Ovary (tissue), 3 donors: Measurements from ENCODE around the gene CADM4.

Experiments used
- CTCF ChIP-seq, 3 donors: fragments of 450-650 bp in 2 of 3; fragments of 200-600 bp in 1 of 3; IDR thresholded peaks; one replicate each; pipeline versions ENCODE4 v1.5.1 to v1.8.0; 2016 to 2022; ENCODE audit warnings: antibody characterized with exemption in 3 of 3, mild to moderate bottlenecking in 1 of 3
- EP300 ChIP-seq: sonication (generic); formaldehyde crosslinking; IDR thresholded peaks from one replicate; pipeline ENCODE4 v1.6.1; 2017; ENCODE audit warnings: antibody characterized with exemption
- POLR2A ChIP-seq: fragments of 450-650 bp; IDR thresholded peaks from one replicate; pipeline ENCODE4 v1.6.1; 2017; ENCODE audit warnings: antibody characterized with exemption, mild to moderate bottlenecking, moderate library complexity
- donor health status: DM: no; HTN: no; CAD: no.

- no peak for TF ChIP-seq CTCF (IDR thresholded peaks at IDR 0.05)
- TF ChIP-seq POLR2A: no peak
- TF ChIP-seq EP300: no peak
Observed at GRCh38 chr19:43643326-43643725, 3.7 kb upstream of the CADM4 start.
